ENCODE results near the gene MED15. TPM values are rescaled to one million over a fixed set of nuclear protein-coding genes. Genes with fewer than 3 reads are reported as not detected.

MED15 gene
- total RNA-seq, 4 donors from 2014 or later: 35.1 to 88.9 (median 49.9) TPM

GRCh38 chr22:20475115-20475436, 32.3 kb upstream of the MED15 start:
- TF ChIP-seq CTCF (IDR thresholded peaks at IDR 0.05; ENCODE audit: low read depth): no peak

DNA sequence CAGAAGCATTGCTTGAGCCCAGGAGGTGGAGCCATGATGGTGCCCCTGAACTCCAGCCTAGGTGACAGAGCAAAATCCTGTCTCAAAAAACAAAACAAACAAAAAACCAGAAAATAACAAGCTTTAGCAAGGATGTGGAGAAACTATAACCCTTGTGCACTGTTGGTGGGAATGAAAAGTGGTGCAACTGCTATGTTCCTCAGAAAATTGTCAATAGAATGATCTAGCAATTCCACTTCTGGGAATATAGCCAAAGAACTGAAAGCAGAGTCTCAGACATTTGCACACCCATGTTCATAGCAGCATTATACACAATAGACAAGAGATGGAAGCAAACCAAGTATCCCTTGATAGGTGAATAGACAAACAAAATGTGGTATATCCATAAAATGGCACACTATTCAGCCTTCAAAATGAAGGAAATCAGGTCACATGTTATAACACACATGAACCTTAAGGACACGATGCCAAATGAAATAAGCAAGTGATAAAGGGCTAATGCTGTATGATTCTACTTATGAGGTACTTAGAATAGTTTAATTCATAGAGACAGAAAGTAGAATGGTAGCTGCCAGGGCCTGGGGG, 27.7 kb upstream of the MED15 start:
- TF ChIP-seq CTCF (IDR thresholded peaks at IDR 0.05; ENCODE audit: low read depth): no peak

GRCh38 chr22:20483771-20484170, 23.6 kb upstream of the MED15 start:
- no peak for TF ChIP-seq CTCF (IDR thresholded peaks at IDR 0.05; ENCODE audit: low read depth)

DNA sequence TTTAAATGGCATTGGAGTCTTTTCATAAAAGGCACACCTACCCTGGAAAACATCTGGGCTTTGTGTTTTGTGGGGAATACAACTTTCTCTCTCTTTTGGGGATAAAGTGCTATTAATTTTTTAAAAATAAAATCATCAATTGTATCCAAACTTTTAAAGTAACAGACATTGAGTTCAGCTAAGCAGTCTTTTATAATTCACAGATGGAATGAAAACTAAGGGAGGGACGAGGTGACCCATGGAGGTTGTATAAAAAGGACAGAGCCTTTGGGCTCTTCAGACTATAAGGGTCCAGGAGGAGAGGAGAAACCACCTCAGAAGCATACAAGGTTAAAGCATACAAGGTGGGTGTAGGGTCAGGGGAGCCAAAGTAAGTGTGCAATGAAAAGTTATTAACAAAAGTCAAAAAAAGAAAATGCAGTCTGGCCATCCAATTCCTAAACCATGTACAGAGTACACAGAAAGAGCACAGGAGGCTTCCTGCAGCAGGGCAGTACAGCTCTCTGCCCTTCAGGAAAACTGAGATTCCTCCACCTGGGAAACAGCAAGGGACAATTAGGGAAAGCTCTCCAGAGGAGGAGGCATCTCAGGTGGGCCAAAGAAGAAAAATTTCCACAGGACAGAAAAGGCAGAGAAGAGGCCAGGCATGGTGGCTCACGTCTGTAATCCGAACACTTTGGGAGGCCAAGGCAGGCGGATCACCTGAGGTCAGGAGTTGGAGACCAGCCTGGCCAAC, 22.3 kb upstream of the MED15 start:
- TF ChIP-seq CTCF (IDR thresholded peaks at IDR 0.05; ENCODE audit: low read depth): no peak

DNA sequence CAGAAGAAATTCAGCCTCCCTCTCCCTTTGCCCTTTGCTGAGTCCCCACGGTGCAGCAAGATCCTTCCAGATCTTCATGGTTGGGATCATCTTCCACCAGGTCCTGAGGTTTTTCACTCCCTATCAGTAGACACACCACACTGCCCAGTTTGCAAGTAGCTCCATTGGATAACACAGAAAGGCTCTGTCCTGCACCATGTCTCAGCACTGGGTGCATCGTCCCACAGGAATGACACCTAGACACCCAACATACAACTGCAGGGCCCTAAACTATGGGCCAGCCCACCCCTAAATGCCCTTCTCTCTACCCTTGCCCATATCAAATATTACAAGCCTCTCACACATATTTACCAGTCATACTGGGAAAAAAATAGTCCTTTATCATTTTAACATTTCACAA, 21.2 kb upstream of the MED15 start:
- no peak for TF ChIP-seq CTCF (IDR thresholded peaks at IDR 0.05; ENCODE audit: low read depth)

DNA sequence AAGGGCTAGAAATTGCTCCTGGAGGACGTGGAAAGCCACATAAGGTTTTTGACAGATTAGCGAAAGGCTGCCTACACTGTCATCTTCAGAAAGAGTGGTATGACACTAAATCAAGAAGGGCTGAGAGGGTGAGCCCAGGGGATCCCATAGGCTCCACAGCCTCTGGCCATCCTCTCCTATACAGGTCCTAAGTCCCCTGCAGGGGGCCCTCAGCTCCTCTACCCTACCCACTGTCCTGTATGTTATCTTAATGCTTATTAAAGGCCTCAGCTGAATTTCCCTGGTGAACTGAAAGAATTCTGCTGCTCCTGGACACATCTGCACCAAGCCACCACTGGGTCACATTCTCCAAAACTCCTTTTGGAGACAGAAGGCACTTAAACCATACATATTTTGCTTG, 19.7 kb upstream of the MED15 start:
- no peak for TF ChIP-seq CTCF (IDR thresholded peaks at IDR 0.05; ENCODE audit: low read depth)

GRCh38 chr22:20488946-20489345, 18.5 kb upstream of the MED15 start:
- TF ChIP-seq CTCF (IDR thresholded peaks at IDR 0.05; ENCODE audit: low read depth): no peak
